GM12873 (cell line): Measurements from ENCODE around the gene NTMT1.

Source experiments
- CTCF ChIP-seq: IDR thresholded peaks from 2 replicates; pipeline ENCODE4 v1.5.1; 2012; ENCODE audit warnings: low read depth, mild to moderate bottlenecking, moderate library complexity, low read length, control low read depth; ENCODE audit not compliant: insufficient read depth; ENCODE audit errors: missing control alignments

NTMT1 gene

GRCh38 chr9:129626079-129626624 is at the start of gene NTMT1:
Gene NTMT1 (plus strand): TSS chr9:129626163. CDS start chr9:129632704, 6,541 bp downstream.
- no peak for TF ChIP-seq CTCF

DNA sequence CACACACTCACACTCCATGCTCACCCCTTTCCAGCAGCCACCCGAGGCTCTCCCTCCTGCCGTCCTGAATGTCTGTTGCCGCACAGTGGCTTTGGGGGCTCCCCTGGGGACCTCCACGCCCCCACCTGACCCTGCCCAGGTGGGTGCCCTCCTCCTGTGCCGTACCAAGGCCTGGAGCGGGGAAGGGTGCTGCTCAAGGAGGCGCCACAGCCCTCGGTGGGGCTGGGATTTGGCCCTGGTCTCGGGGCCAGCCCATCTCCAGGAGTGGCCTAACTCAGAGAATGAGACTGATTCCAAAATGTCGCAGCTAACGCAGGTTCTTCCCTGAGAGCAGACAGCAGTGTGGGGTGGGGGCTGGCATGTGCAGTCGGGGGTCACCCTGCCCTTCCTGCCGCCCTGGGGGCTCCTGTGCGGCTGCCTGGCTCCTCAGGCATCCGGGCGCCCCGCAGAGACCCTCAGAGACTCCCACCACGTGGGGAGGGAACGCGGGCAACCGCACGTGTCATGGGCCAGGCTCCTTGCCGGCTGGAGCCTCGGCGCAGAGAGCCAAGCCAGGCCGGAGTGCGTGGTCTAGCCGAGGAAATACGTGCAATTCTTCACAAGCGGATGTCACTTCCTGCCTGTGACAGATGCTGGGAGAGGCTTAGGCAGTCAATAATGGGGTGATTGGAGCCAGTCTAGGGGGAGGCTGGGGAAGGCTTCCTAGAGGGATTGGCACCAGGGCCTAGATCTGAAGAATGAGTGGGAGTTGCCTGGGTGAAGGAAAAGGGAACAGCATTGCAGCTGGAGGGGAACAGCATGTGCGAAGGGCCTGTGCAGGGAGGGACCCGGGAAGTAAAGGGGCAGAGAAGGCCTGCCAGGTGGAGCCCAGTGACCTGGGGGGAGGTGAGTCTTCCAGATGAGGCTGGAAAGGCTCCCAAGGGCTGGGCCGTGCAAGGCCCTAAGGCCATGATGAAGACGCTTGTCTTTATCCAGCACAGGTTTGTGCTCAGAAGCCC is 49.1 kb upstream of the NTMT1 start:
- TF ChIP-seq CTCF = no peak

DNA sequence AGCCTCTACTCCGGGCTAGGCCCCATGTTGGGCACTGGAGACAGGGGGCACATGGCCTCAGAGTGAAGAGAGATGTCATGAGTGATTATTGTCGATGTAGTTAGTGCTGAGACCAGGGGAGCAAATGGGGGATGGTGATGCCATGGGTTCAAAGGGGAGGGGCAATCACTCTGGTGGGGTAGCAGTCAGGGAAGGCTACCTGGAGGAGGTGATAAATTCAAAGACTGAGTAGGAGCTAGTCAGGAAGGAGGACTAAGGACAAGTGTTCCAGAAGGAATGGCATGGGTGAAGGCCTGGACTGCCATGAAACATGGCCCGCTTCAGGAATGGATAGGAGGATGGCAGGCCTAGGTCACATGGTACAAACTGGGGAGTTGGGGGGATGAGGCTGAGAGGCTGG is 46.7 kb upstream of the NTMT1 start:
- TF ChIP-seq CTCF = no peak

GRCh38 chr9:129580211-129580915 is 45.6 kb upstream of the NTMT1 start:
- TF ChIP-seq CTCF = no peak

- no peak for TF ChIP-seq CTCF
These were observed 44.3 kb upstream of the NTMT1 start for GRCh38 chr9:129581505-129582189.

DNA sequence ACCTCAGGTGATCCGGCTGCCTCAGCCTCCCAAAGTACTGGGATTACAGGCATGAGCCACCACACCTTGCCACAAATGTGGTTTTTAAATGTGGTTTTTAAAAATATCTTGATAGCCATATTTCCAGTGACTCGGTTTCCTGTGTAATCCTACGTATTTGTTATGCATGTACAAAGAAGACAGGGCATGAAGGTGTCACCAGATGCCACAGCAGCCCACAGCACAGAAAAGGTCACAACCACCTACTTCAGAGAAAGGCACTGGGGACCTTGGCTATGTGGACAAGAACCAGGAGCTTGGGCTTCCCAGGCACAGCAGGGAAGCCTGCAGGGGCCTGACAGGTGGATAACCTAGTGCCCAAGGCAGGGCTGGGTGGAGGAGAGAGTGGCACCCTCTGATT is 43.1 kb upstream of the NTMT1 start:
- TF ChIP-seq CTCF = no peak
